ENCODE measurements around the gene C5orf58.
"Not testable (repeated sequence)": the region's sequence is repeated elsewhere in the genome, so short reads cannot be mapped to it uniquely, and the experiment has no call there.

Gene C5orf58

GRCh38 chr5:170248172-170248930 lies 15.6 kb downstream of the C5orf58 start:
- Histone ChIP-seq H3K4me3 (ENCODE audit: low read depth, low read length) (no peak overlapping the region), H3K9ac (ENCODE audit: low read depth, low read length) (no peak overlapping the region), H3K27me3 (ENCODE audit: control insufficient read depth, insufficient read depth, low read length) (no peaks in the 10 kb centered on the region), H3K9me3 (ENCODE audit: control insufficient read depth, insufficient read depth, low read length) (no peaks in the 10 kb centered on the region), H3K4me1 (ENCODE audit: control insufficient read depth, insufficient read depth, low read length) (peaks cover 16% of the 10 kb centered on the region), H3K36me3 (ENCODE audit: control insufficient read depth, insufficient read depth, low read length) (no peaks in the 10 kb centered on the region)

- H3K27me3 ChIP-seq (ENCODE audit: control insufficient read depth, insufficient read depth, low read length); H3K36me3 ChIP-seq (ENCODE audit: control insufficient read depth, insufficient read depth, low read length); H3K9me3 ChIP-seq (ENCODE audit: control insufficient read depth, insufficient read depth, low read length); H3K9ac ChIP-seq (ENCODE audit: low read depth, low read length); H3K4me3 ChIP-seq (ENCODE audit: low read depth, low read length): not testable (repeated sequence)
- peaks cover 20% of the 10 kb centered on the region for H3K4me1 ChIP-seq (ENCODE audit: control insufficient read depth, insufficient read depth, low read length)
These were observed 16.1 kb downstream of the C5orf58 start for GRCh38 chr5:170248931-170249227.

DNA sequence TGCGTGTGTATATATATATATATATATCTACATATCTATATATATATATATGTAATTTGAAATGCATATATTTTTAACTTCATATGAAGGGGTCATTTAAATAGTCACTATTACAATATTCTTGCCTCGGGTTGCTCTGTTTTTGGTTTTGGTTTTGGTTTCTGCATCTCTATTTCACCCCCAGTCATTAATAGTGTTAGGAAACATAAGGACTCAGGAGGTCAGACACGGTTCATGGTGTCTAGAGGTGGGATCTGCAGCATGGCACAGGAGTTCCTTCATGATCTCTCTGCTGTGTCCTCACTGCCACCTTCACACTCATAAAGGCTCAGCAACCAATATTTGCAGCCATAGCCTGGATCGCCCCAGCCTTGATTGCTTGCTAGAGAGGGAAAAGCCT lies 16.6 kb downstream of the C5orf58 start:
- peaks cover 25% of the 10 kb centered on the region for H3K4me1 ChIP-seq (ENCODE audit: control insufficient read depth, insufficient read depth, low read length)
- no peaks in the 10 kb centered on the region for H3K27me3 ChIP-seq (ENCODE audit: control insufficient read depth, insufficient read depth, low read length)
- H3K9ac ChIP-seq (ENCODE audit: low read depth, low read length): no peak overlapping the region
- no peaks in the 10 kb centered on the region for H3K36me3 ChIP-seq (ENCODE audit: control insufficient read depth, insufficient read depth, low read length)
- no peak overlapping the region for H3K4me3 ChIP-seq (ENCODE audit: low read depth, low read length)
- no peaks in the 10 kb centered on the region for H3K9me3 ChIP-seq (ENCODE audit: control insufficient read depth, insufficient read depth, low read length)

DNA sequence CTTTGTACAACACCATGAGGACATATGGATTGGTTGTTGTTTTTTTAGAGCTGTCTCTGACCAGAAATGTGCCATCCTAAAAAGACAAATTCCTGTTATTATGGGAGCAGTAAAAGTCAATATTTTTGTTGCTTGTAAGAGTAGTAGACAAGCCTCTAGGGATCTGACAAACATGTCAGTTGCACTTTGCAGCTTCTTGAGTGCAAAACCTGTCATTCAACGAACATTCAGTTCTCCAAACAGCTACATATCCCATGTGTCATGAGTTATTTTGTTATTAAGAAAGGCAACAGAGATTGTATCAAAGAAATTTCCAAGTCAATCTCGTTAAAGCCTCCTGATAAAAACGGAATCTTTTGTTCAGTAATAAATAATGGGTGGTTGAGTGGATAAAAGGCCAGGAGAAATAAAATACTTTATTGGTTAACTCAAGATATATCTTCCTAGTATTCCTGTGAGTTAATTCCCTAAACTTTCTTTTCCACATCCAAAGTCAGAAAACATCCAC lies 18.1 kb downstream of the C5orf58 start:
- H3K27me3 ChIP-seq (ENCODE audit: control insufficient read depth, insufficient read depth, low read length): no peaks in the 10 kb centered on the region
- no peak overlapping the region for H3K9ac ChIP-seq (ENCODE audit: low read depth, low read length)
- peaks cover 27% of the 10 kb centered on the region for H3K4me1 ChIP-seq (ENCODE audit: control insufficient read depth, insufficient read depth, low read length)
- no peaks in the 10 kb centered on the region for H3K36me3 ChIP-seq (ENCODE audit: control insufficient read depth, insufficient read depth, low read length)
- H3K4me3 ChIP-seq (ENCODE audit: low read depth, low read length): no peak overlapping the region
- H3K9me3 ChIP-seq (ENCODE audit: control insufficient read depth, insufficient read depth, low read length): no peaks in the 10 kb centered on the region

GRCh38 chr5:170251462-170251861 lies 18.7 kb downstream of the C5orf58 start:
- H3K9ac ChIP-seq (ENCODE audit: low read depth, low read length): no peak overlapping the region
- H3K4me3 ChIP-seq (ENCODE audit: low read depth, low read length): no peak overlapping the region
- no peaks in the 10 kb centered on the region for H3K9me3 ChIP-seq (ENCODE audit: control insufficient read depth, insufficient read depth, low read length)
- no peaks in the 10 kb centered on the region for H3K27me3 ChIP-seq (ENCODE audit: control insufficient read depth, insufficient read depth, low read length)
- H3K4me1 ChIP-seq (ENCODE audit: control insufficient read depth, insufficient read depth, low read length): peaks cover 27% of the 10 kb centered on the region
- H3K36me3 ChIP-seq (ENCODE audit: control insufficient read depth, insufficient read depth, low read length): no peaks in the 10 kb centered on the region

DNA sequence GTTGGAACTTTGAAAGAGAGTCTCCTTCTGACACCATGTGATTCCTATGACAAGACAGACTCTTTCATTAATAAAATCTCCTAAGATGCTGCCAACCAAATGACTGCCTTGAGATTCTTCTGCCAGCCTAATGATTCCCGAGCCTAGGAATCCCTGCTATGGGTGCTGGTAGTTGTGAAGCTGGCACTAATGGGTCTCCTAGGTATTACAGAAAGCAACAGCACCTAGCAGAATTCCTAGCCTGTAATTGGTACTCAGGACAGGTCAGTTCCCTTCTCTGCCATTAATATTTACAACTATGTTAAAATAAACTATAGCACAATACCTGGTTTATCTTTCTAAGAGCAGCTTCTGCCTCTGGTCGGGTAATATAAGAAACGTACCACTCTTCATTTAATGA lies 19.3 kb downstream of the C5orf58 start:
- Histone ChIP-seq H3K9me3 (ENCODE audit: control insufficient read depth, insufficient read depth, low read length) (no peaks in the 10 kb centered on the region), H3K9ac (ENCODE audit: low read depth, low read length) (no peak overlapping the region), H3K27me3 (ENCODE audit: control insufficient read depth, insufficient read depth, low read length) (no peaks in the 10 kb centered on the region), H3K4me3 (ENCODE audit: low read depth, low read length) (no peak overlapping the region), H3K36me3 (ENCODE audit: control insufficient read depth, insufficient read depth, low read length) (no peaks in the 10 kb centered on the region), H3K4me1 (ENCODE audit: control insufficient read depth, insufficient read depth, low read length) (peaks cover 29% of the 10 kb centered on the region)

GRCh38 chr5:170252720-170253350 lies 20.1 kb downstream of the C5orf58 start:
- H3K9ac ChIP-seq (ENCODE audit: low read depth, low read length): no peak overlapping the region
- H3K36me3 ChIP-seq (ENCODE audit: control insufficient read depth, insufficient read depth, low read length): no peaks in the 10 kb centered on the region
- H3K4me3 ChIP-seq (ENCODE audit: low read depth, low read length): no peak overlapping the region
- H3K9me3 ChIP-seq (ENCODE audit: control insufficient read depth, insufficient read depth, low read length): no peaks in the 10 kb centered on the region
- H3K27me3 ChIP-seq (ENCODE audit: control insufficient read depth, insufficient read depth, low read length): no peaks in the 10 kb centered on the region
- peaks cover 29% of the 10 kb centered on the region for H3K4me1 ChIP-seq (ENCODE audit: control insufficient read depth, insufficient read depth, low read length)

DNA sequence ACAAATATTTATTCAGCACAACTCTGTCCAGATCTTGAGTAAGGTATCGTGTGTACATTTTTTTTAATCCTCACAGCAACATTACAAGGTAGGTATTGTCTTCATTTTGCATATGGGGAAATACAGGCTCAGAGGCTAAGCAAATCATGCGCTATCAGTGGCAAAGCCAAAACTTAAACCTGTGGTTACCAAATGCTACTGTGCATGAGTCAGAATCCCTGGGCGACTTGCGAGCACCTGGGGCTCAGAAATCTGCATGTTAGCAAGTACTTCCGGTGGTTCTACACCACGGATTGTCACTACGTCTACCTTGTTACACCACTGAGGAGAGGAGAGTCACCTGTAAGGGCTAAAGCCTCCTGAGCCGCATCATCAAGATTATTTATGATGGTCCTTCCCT lies 21.3 kb downstream of the C5orf58 start:
- peaks cover 29% of the 10 kb centered on the region for H3K4me1 ChIP-seq (ENCODE audit: control insufficient read depth, insufficient read depth, low read length)

GRCh38 chr5:170256571-170256970 lies 23.8 kb downstream of the C5orf58 start:
- Histone ChIP-seq H3K9ac (ENCODE audit: low read depth, low read length) (no peak overlapping the region), H3K36me3 (ENCODE audit: control insufficient read depth, insufficient read depth, low read length) (no peaks in the 10 kb centered on the region), H3K4me3 (ENCODE audit: low read depth, low read length) (no peak overlapping the region), H3K27me3 (ENCODE audit: control insufficient read depth, insufficient read depth, low read length) (no peaks in the 10 kb centered on the region), H3K9me3 (ENCODE audit: control insufficient read depth, insufficient read depth, low read length) (no peaks in the 10 kb centered on the region), H3K4me1 (ENCODE audit: control insufficient read depth, insufficient read depth, low read length) (peaks cover 24% of the 10 kb centered on the region)

More for the DNA sequence above, 21.3 kb downstream of the C5orf58 start:
- Histone ChIP-seq H3K9ac (ENCODE audit: low read depth, low read length) (no peak overlapping the region), H3K4me3 (ENCODE audit: low read depth, low read length) (no peak overlapping the region), H3K36me3 (ENCODE audit: control insufficient read depth, insufficient read depth, low read length) (no peaks in the 10 kb centered on the region), H3K9me3 (ENCODE audit: control insufficient read depth, insufficient read depth, low read length) (no peaks in the 10 kb centered on the region), H3K27me3 (ENCODE audit: control insufficient read depth, insufficient read depth, low read length) (no peaks in the 10 kb centered on the region)

GRCh38 chr5:170257370-170257769 lies 24.6 kb downstream of the C5orf58 start:
- Histone ChIP-seq H3K9ac (ENCODE audit: low read depth, low read length) (no peak overlapping the region), H3K4me3 (ENCODE audit: low read depth, low read length) (no peak overlapping the region), H3K27me3 (ENCODE audit: control insufficient read depth, insufficient read depth, low read length) (no peaks in the 10 kb centered on the region), H3K4me1 (ENCODE audit: control insufficient read depth, insufficient read depth, low read length) (peaks cover 19% of the 10 kb centered on the region), H3K36me3 (ENCODE audit: control insufficient read depth, insufficient read depth, low read length) (no peaks in the 10 kb centered on the region), H3K9me3 (ENCODE audit: control insufficient read depth, insufficient read depth, low read length) (no peaks in the 10 kb centered on the region)

DNA sequence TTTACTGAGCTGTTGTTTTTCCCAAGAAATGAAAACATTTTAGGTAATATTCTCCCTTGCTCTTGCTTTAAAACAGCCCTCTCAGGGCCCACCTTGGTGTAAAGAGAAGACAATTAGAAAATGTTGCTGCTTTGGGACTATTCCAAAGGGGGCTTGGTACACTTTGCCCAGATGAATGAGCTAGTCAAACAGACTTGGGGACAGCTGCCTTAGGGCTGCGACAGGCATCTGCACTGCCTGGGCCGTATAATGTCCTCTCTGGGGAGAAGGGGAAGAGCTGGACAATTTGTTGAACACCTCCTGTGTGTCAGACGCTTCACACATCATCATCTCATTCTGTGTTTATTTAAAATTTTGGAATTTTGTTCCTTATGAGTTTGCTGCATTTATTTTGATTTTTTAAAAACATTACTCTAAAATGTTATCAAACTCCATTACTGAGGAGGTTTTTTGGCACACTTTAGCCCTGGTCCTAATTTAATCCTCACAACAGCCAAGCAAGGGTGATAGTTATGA lies 28.8 kb downstream of the C5orf58 start:
- H3K4me3 ChIP-seq (ENCODE audit: low read depth, low read length): no peak overlapping the region
- H3K27me3 ChIP-seq (ENCODE audit: control insufficient read depth, insufficient read depth, low read length): no peaks in the 10 kb centered on the region
- no peaks in the 10 kb centered on the region for H3K9me3 ChIP-seq (ENCODE audit: control insufficient read depth, insufficient read depth, low read length)
- peaks cover 11% of the 10 kb centered on the region for H3K4me1 ChIP-seq (ENCODE audit: control insufficient read depth, insufficient read depth, low read length)
- no peak overlapping the region for H3K9ac ChIP-seq (ENCODE audit: low read depth, low read length)
- H3K36me3 ChIP-seq (ENCODE audit: control insufficient read depth, insufficient read depth, low read length): no peaks in the 10 kb centered on the region

All from iPS-15b (cell line).